ENCODE results near the gene CDC20.

CDC20 gene

GRCh38 chr1:43329995-43330751, 28.6 kb upstream of the CDC20 start:
- peak; percentile 85 for DNase-seq

- no peak for DNase-seq
These were observed 27.1 kb upstream of the CDC20 start for GRCh38 chr1:43331688-43332087.

GRCh38 chr1:43334453-43335205, 24.2 kb upstream of the CDC20 start:
- no peak for DNase-seq

DNA sequence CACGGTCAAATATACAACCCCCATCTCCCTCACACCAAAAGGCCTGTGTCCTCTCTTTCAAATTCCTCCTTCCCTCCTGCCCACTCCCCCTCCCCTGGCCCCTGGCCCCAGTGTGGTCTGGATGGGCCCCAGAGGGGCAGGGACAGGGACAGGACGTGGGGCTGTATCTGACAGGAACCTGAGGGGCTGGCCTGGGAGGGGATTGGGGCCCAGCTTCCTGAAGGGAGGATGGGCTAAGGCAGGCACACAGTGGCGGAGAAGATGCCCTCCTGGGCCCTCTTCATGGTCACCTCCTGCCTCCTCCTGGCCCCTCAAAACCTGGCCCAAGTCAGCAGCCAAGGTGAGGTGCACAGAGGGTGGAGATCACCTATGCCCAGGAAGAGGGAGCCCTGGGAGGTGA, 21.2 kb upstream of the CDC20 start, which contains the start of gene MPL:
TSS of gene MPL (plus strand) at position 231 of the 400 bp plus-strand sequence. CDS start at position 262, 31 bp downstream.
- no peak for DNase-seq

- no peak for DNase-seq
These were observed 20.8 kb upstream of the CDC20 start for GRCh38 chr1:43338001-43338400.

- DNase-seq: no peak
These were observed 19.1 kb upstream of the CDC20 start for GRCh38 chr1:43339584-43340232.

DNA sequence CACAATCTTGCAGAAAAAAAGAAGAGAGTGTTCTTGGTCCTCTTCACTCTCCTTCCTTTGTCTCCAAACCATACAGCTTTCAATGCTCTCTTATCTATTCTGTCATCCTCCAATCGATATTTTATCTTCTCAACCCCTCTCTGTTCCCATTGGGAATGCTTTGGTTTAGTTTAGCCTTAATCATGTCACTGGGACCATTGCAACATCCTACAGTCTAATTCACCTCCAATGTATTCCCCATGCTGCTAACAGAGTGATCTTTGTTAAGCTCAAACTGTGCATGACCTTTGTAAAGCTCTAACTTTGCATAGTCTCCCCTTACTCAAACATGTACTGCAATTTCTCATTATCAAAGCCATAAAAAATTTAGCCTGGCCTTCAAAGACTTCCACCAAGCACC, 18.2 kb upstream of the CDC20 start:
- no peak for DNase-seq

DNA sequence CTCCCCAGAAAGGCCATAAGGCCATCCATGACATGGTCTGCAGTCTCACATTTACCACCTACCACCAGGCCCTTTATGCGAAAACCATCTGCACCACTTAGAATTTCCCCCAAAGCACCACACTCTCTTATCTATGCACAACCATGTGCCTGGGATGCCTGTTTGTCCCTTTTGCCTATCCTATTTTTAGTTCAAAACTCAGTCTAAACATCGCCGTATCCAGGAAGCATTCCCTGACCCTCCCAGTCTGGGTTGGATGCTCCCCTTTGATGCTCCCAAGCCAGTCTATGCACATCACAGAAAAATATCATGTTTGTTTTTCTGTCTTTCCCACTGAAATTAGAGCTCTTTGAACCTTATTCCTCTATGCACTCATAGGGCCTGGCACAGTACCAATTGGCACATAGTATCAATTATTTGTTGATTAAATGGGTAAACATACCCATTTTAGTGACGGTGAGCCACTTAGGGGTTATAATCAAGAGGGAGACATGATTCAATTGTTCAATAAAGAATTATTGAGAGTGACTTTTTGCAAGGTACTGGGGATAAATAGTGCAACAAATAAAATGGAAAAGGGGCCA, 14.4 kb upstream of the CDC20 start:
- DNase-seq: no peak

DNA sequence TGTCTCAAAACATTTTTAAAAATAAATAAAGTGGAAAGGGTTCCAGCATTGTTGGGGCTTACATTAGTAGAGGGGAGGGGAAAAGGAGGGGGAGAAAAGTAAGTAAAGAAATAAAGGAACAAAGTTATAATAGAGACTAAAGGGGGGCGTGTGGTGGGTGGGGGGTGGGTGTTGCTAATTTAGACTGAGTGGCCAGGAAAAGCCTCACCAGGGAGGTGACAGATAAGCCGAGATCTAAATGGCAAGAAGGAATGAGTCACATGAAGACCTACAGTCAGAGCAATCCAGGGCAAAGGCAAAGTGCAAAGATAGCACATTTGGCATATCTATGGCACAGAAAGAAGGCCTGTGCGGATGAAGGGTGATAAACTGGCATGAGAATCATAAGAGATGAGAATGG, 13.7 kb upstream of the CDC20 start:
- no peak for DNase-seq

- no peak for DNase-seq
These were observed 12.1 kb upstream of the CDC20 start for GRCh38 chr1:43346636-43347035.

- no peak for DNase-seq
These were observed 10.4 kb upstream of the CDC20 start for GRCh38 chr1:43348343-43348808.

DNA sequence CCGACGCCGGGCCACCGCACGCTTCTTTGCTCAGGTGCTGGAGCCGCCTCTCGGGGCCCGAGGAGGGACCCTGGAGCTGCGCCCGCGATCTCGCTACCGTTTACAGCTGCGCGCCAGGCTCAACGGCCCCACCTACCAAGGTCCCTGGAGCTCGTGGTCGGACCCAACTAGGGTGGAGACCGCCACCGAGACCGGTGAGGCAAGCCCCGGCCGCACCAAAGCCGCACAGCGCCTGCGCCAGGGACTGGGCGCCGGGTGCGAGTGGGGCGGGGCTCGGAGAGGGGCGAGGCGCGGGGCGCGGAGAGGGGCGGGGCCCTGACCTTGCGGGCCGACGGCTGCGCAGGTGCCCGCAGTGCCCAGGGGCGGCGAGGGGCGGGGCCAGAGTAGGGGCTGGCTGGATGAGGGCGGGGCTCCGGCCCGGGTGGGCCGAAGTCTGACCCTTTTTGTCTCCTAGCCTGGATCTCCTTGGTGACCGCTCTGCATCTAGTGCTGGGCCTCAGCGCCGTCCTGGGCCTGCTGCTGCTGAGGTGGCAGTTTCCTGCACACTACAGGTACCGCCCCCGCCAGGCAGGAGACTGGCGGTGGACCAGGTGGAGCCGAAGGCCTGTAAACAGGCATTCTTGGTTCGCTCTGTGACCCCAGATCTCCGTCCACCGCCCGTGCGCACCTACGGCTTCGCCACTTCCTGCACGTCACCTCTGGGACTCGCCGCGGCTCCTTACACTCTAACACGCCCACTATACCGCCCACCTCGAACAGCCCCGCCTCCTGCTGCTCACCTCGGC, 9.8 kb upstream of the CDC20 start:
- peak; percentile 51 for DNase-seq

GRCh38 chr1:43349594-43350306, 9.0 kb upstream of the CDC20 start:
- no peak for DNase-seq

GRCh38 chr1:43350976-43351375, 7.8 kb upstream of the CDC20 start:
- DNase-seq: no peak

GRCh38 chr1:43351421-43352350, 7.1 kb upstream of the CDC20 start:
- DNase-seq: no peak

GRCh38 chr1:43352351-43352705, 6.5 kb upstream of the CDC20 start:
- no peak for DNase-seq

- DNase-seq: no peak
These were observed 5.9 kb upstream of the CDC20 start for GRCh38 chr1:43352881-43353280.

GRCh38 chr1:43354471-43354870, 4.3 kb upstream of the CDC20 start:
- DNase-seq: no peak

DNA sequence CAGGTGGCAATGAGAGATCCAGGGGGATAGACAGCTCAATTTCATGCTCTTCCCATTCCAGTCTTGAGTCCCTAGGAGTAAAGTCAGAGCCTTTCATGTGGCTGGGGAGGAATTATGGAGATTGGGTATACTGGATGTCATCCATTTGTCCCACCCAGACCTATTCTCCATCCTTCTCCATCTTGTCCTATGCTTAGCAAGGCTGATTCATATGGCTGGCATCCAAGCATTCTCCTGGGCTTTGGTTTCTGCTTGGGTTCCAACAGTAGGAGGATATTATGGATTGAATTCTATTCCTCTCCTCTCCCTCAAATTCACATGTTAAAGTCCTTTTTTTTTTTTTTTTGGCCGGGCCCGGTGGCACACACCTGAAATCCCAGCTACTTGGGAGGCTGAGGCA, 3.8 kb upstream of the CDC20 start:
- DNase-seq: no peak

DNA sequence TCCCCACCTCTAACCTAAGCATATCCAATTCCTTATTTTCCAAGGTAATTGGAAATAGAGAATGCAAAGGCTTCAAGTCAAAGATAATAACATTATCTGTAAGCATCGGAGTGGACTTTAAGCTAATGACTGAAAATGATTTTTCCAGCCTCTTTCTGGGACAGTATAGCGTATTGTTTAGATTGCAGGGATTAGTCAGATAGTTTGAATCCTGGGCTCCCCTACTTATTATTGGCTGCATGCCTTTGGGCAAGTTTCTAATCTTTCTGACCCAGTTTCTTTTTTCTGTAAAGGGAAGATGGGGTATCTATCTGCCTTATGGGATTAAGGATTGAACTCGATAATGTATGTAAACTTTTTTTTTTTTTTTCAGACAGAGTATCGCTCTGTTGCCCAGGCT, 1.5 kb upstream of the CDC20 start:
- DNase-seq: no peak

Measured in activated CD4-positive, alpha-beta T cell treated with anti-CD3 and anti-CD28 coated beads for 48 hours (primary cell).